ENCODE data around the gene VPS11.
A peak's percentile ranks its signal among the peaks of the same experiment; 100 is the strongest.

Gene VPS11

GRCh38 chr11:119041821-119042514 lies 25.6 kb upstream of the VPS11 start:
- DNase-seq (ENCODE audit: extremely low spot score), result no peak
- TF ChIP-seq NFRKB (IDR thresholded peaks at IDR 0.05) (no peak), TARDBP (IDR thresholded peaks at IDR 0.05) (no peak), LEF1 (IDR thresholded peaks at IDR 0.05; ENCODE audit: borderline replicate concordance) (no peak)
- ChIA-PET CTCF (no interaction called here), POLR2A (no interaction called here)

DNA sequence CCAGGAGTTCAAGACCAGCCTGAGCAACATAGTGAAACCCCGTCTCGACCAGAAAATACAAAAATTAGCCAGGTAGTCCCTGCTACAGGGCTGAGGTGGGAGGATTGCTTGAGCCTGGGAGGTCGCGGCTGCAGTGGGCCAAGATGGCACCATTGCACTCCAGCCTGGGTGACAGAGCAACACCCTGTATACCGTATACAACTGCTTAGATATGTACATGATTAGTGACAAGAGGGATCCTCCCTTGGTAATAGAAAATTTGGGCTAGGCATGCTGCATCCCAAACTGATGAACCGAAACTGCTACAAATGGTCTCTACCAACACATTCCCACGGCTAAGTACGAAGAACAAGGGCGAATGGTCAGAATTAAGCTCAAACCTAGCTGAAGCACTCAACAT lies 24.7 kb upstream of the VPS11 start:
- ChIA-PET CTCF (interaction anchor here (1.0 kb wide), 1 partner anchor 12 kb away, joined by 6 read pairs; the partner anchor contains the start of gene SLC37A4), POLR2A (interaction anchor here (1.4 kb wide), 1 partner anchor 19 kb away, joined by 3 read pairs; no protein-coding TSS in a partner anchor)
- DNase-seq (ENCODE audit: extremely low spot score), result no peak
- TF ChIP-seq FOXK2 (IDR thresholded peaks at IDR 0.05) (no peak), CTBP1 (IDR thresholded peaks at IDR 0.05; ENCODE audit: borderline replicate concordance) (no peak), L3MBTL2 (conservative IDR thresholded peaks at IDR 0.05) (no peak), FOXM1 (IDR thresholded peaks at IDR 0.05; ENCODE audit: borderline replicate concordance) (no peak), ARNT (IDR thresholded peaks at IDR 0.05) (no peak), FOXA1 (IDR thresholded peaks at IDR 0.05) (no peak), NFRKB (IDR thresholded peaks at IDR 0.05) (no peak), BHLHE40 (IDR thresholded peaks at IDR 0.05; ENCODE audit: borderline replicate concordance) (no peak), SUZ12 (IDR thresholded peaks at IDR 0.05) (no peak), TARDBP (IDR thresholded peaks at IDR 0.05) (no peak), SP1 (IDR thresholded peaks at IDR 0.05) (no peak), ZNF384 (IDR thresholded peaks at IDR 0.05) (no peak), HDGF (IDR thresholded peaks at IDR 0.05; ENCODE audit: borderline replicate concordance) (no peak), LEF1 (IDR thresholded peaks at IDR 0.05; ENCODE audit: borderline replicate concordance) (no peak), ELF4 (IDR thresholded peaks at IDR 0.05) (no peak)
- TF ChIP-seq, protein P1, sequence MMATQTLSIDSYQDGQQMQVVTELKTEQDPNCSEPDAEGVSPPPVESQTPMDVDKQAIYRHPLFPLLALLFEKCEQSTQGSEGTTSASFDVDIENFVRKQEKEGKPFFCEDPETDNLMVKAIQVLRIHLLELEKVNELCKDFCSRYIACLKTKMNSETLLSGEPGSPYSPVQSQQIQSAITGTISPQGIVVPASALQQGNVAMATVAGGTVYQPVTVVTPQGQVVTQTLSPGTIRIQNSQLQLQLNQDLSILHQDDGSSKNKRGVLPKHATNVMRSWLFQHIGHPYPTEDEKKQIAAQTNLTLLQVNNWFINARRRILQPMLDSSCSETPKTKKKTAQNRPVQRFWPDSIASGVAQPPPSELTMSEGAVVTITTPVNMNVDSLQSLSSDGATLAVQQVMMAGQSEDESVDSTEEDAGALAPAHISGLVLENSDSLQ (IDR thresholded peaks at IDR 0.05), result no peak

DNA sequence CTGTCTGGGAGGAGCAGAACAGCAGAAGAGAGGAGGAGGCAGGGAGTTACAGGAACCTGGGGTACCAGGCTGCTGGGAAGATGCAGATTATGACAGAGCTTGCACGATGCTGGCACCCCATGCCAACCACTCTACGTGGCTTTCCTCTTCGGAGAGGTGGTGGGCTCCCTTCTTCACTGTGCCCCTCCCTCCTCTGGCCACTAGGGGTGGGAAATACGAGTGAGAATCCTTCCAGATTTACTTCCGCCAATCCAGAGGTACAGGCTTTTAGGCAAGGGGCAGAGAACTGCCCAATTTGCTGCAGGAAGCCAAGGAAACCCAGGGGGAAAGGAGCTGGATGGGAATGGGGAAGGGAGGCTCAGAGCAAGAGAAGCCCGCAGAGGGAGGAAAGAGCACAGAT lies 22.9 kb upstream of the VPS11 start:
- peak; percentile 39 for DNase-seq (ENCODE audit: extremely low spot score)
- POLR2A ChIA-PET, result no interaction called here
- no peak for TF ChIP-seq ELF4 (IDR thresholded peaks at IDR 0.05)
- no peak for TF ChIP-seq TARDBP (IDR thresholded peaks at IDR 0.05)
- no peak for TF ChIP-seq FOXA1 (IDR thresholded peaks at IDR 0.05)
- TF ChIP-seq L3MBTL2 (conservative IDR thresholded peaks at IDR 0.05), result no peak
- TF ChIP-seq FOXK2 (IDR thresholded peaks at IDR 0.05), result no peak
- no peak for TF ChIP-seq CTBP1 (IDR thresholded peaks at IDR 0.05; ENCODE audit: borderline replicate concordance)
- TF ChIP-seq BHLHE40 (IDR thresholded peaks at IDR 0.05; ENCODE audit: borderline replicate concordance), result no peak
- no peak for TF ChIP-seq ZNF384 (IDR thresholded peaks at IDR 0.05)
- CTCF ChIA-PET, result no interaction called here

GRCh38 chr11:119046489-119046888 lies 21.1 kb upstream of the VPS11 start:
- DNase-seq (ENCODE audit: extremely low spot score), result no peak
- ChIA-PET CTCF (no interaction called here), POLR2A (interaction anchor here (1.1 to 1.2 kb wide), 2 partner anchors 10 to 48 kb away, joined by 4 to 5 read pairs; a partner anchor contains a TSS)
- TF ChIP-seq TARDBP (IDR thresholded peaks at IDR 0.05) (no peak), L3MBTL2 (conservative IDR thresholded peaks at IDR 0.05) (no peak), HDGF (IDR thresholded peaks at IDR 0.05; ENCODE audit: borderline replicate concordance) (no peak), ARNT (IDR thresholded peaks at IDR 0.05) (no peak), LEF1 (IDR thresholded peaks at IDR 0.05; ENCODE audit: borderline replicate concordance) (no peak), FOXA1 (IDR thresholded peaks at IDR 0.05) (no peak), CTBP1 (IDR thresholded peaks at IDR 0.05; ENCODE audit: borderline replicate concordance) (no peak), NFRKB (IDR thresholded peaks at IDR 0.05) (no peak), FOXK2 (IDR thresholded peaks at IDR 0.05) (no peak), BHLHE40 (IDR thresholded peaks at IDR 0.05; ENCODE audit: borderline replicate concordance) (no peak), FOXM1 (IDR thresholded peaks at IDR 0.05; ENCODE audit: borderline replicate concordance) (no peak), ELF4 (IDR thresholded peaks at IDR 0.05) (no peak), SP1 (IDR thresholded peaks at IDR 0.05) (no peak), SUZ12 (IDR thresholded peaks at IDR 0.05) (no peak)
- TF ChIP-seq, protein P1 (IDR thresholded peaks at IDR 0.05), result no peak

DNA sequence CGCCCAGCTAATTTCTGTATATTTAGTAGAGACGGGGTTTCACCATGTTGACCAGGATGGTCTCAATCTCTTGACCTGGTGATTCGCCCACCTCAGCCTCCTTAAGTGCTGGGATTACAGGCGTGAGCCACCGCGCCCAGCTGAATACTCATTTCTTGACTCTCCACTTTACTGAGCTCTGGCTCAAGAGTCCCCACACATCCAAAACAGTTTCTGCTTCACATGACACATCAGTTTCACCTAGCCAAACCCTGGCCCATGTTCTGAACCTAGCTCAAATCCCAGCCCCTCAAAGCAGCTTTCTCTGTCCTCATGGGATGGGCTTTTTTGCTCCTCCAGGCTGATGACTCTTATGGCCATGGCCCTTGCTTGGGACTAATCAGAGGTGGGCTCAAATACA lies 20.4 kb upstream of the VPS11 start:
- no peak for TF ChIP-seq CTBP1 (IDR thresholded peaks at IDR 0.05; ENCODE audit: borderline replicate concordance)
- no peak for TF ChIP-seq FOXM1 (IDR thresholded peaks at IDR 0.05; ENCODE audit: borderline replicate concordance)
- TF ChIP-seq ARNT (IDR thresholded peaks at IDR 0.05), result no peak
- no peak for TF ChIP-seq BHLHE40 (IDR thresholded peaks at IDR 0.05; ENCODE audit: borderline replicate concordance)
- TF ChIP-seq FOXK2 (IDR thresholded peaks at IDR 0.05), result no peak
- no peak for TF ChIP-seq NFRKB (IDR thresholded peaks at IDR 0.05)
- TF ChIP-seq LEF1 (IDR thresholded peaks at IDR 0.05; ENCODE audit: borderline replicate concordance), result no peak
- no peak for TF ChIP-seq TARDBP (IDR thresholded peaks at IDR 0.05)
- no peak for TF ChIP-seq ELF4 (IDR thresholded peaks at IDR 0.05)
- TF ChIP-seq ZNF384 (IDR thresholded peaks at IDR 0.05), result no peak
- ChIA-PET POLR2A (interaction anchor here (1.1 to 1.2 kb wide), 3 partner anchors 9 to 47 kb away, joined by 4 to 6 read pairs (median 5); partner anchors contain the start of gene HYOU1), CTCF (interaction anchor here (0.8 kb wide), 1 partner anchor 12 kb away, joined by 3 read pairs; no protein-coding TSS in a partner anchor)
- no peak for DNase-seq (ENCODE audit: extremely low spot score)

GRCh38 chr11:119048644-119049043 lies 19.0 kb upstream of the VPS11 start:
- TF ChIP-seq, protein P1 (IDR thresholded peaks at IDR 0.05), result no peak
- TF ChIP-seq L3MBTL2 (conservative IDR thresholded peaks at IDR 0.05) (no peak), SP1 (IDR thresholded peaks at IDR 0.05) (no peak), SUZ12 (IDR thresholded peaks at IDR 0.05) (no peak), ZNF384 (IDR thresholded peaks at IDR 0.05) (no peak), NFRKB (IDR thresholded peaks at IDR 0.05) (no peak), LEF1 (IDR thresholded peaks at IDR 0.05; ENCODE audit: borderline replicate concordance) (no peak)
- POLR2A ChIA-PET, result interaction anchor here (1.2 kb wide), 1 partner anchor 8 kb away, joined by 6 read pairs; the partner anchor contains the start of gene HYOU1

More at GRCh38 chr11:119048644-119049043, 19.0 kb upstream of the VPS11 start:
- CTCF ChIA-PET, result no interaction called here
- no peak for DNase-seq (ENCODE audit: extremely low spot score)

All from HEK293T (cell line).